HG03565 (cell line): Measurements from ENCODE around the gene CTU2.
"Not testable (repeated sequence)": the region's sequence is repeated elsewhere in the genome, so short reads cannot be mapped to it uniquely, and the experiment has no call there.

Experiments used
- ATAC-seq: cut with Tn5 transposase; IDR thresholded peaks from one replicate; pipeline ENCODE4 v1.9.1; 2021; ENCODE audit warnings: mild to moderate bottlenecking, moderate library complexity; ENCODE audit not compliant: unreplicated experiment

Gene CTU2

DNA sequence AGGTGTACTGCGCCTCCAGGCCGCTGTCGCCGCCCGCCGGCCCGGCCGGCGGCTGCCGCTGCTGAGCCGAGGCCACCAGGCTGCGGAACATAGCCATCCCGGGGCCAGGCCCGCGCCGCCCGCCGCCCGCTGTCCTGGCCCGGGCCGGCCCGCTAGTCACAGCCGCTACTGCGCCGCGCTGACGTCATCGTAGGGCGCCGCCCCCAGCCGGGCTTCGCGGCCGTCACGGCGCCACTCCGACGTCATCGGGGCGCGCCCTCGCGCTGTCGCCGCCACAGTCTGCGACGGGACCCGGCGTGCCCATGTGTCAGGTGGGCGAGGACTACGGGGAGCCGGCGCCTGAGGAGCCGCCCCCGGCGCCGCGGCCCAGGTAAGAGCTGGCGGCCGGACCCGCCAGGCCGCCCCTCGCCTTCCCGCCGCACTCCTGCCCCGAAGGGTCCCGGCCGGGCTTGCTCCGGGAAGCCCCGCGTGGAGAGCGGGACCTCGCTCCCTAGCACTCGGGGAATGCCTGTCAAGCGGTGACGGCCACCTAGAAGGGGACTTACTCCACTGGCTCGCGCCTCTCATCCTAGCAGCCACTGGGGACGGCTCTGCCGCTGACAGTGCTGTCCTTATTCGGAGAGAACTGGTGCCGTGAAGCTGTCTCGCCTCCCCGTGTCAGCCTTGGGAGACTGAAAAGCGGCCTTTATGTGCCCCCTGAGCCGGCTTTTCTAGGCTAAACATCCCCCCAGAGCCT lies at the start of gene CTU2, which contains the start of gene RNF166:
CTU2 (plus strand) TSS at position 275 of the 736 bp plus-strand sequence; CDS start at position 303, 28 bp downstream.
RNF166 (minus strand) TSS at position 180 of the 736 bp plus-strand sequence; CDS start at position 97, 83 bp downstream.
- ATAC-seq = peak; percentile 64

DNA sequence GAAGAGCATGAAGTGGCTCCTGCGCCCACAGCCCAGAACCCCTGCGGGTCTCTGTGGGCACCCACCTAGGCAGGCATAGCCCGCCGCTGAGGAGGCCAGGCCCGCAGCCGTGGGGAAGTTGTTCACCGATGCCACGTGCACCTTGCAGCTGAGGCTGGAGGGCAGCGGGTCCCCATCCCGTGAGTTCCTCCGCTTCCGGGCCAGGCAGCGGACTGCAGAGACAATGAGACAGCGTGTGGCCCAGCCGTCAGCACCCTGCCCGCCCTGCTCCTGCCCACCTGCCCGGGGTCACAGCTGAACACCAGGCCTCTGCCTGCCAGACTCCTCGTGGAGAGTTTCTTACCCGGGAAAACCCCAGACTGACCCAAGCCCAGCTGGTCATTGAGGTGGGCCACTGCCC lies 48.9 kb upstream of the CTU2 start:
- ATAC-seq = no peak

GRCh38 chr16:88658714-88659113 lies 47.6 kb upstream of the CTU2 start:
- no peak for ATAC-seq

- no peak for ATAC-seq
These were observed 47.1 kb upstream of the CTU2 start for GRCh38 chr16:88659160-88659559.

- no peak for ATAC-seq
These were observed 44.8 kb upstream of the CTU2 start for GRCh38 chr16:88661468-88661867.

GRCh38 chr16:88662222-88662842 lies 44.0 kb upstream of the CTU2 start:
- ATAC-seq = no peak

GRCh38 chr16:88662843-88663606 lies 43.3 kb upstream of the CTU2 start, which contains the start of gene MVD:
Gene MVD, minus strand, starts transcription at chr16:88663091. Its CDS starts 11 bp downstream, at chr16:88663080.
- peak; percentile 91 for ATAC-seq

DNA sequence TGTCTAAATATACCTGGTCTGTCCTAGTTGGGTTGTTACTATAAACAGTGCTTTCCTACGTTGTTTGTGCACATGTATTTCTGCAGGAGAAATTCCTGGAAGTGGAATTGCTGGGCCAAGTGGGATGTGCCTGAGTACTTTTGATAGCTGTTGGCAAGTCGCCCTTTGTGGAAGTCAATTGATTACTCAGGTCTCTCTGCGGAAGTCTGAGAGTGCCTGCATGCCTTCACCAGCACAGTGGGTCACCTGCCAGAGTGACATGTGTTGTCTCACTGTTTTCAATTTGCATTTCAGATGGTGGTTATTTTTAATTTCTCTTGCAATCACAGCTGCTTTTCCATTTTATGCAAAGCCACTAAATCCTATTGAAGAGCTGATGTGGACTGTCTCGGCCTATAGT lies 41.2 kb upstream of the CTU2 start:
- no peak for ATAC-seq

DNA sequence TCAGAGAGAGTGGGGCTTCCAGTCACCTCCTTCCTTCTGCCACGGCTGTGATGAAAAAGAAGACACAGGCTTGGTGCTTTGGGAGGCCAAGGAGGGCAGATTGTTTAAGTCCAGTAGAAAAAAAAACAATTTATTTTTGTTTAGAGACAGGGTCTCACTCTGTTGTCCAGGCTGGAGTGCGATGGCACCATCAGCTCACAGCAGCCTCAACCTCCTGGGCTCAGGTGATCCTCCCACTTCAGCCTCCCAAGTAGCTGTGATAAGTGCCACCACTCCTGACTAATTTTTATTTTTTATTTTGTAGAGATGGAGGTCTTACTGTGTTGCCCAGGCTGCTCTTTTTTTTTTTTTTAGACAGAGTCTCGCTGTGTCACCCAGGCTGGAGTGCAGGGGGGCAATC lies 40.7 kb upstream of the CTU2 start:
- ATAC-seq = no peak

DNA sequence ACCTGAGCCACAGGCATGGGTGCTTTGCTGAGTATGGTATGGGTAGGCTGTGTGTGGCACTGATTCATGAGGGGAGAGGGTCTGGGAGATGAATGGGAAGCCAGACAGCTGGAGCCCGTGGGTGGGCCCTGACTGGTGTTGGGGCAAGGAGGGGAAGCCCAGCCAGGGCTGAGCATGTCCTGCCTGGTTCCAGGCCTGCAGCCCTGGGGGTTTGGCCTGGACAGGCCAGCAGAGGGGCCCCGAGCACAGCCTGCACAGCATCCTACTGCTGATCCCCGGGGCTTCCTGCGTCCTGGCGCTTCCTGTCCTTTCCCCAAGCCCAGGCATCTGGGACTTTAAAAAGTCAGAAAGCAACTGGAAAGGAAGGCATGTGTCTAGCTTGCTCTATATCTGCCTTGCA lies 38.8 kb upstream of the CTU2 start:
- no peak for ATAC-seq

- ATAC-seq = not testable (repeated sequence)
These were observed 36.8 kb upstream of the CTU2 start for GRCh38 chr16:88669493-88669892.

GRCh38 chr16:88669980-88670379 lies 36.3 kb upstream of the CTU2 start:
- ATAC-seq = no peak

GRCh38 chr16:88671806-88672205 lies 34.5 kb upstream of the CTU2 start:
- ATAC-seq = no peak

- no peak for ATAC-seq
These were observed 33.5 kb upstream of the CTU2 start for GRCh38 chr16:88672776-88673175.

- ATAC-seq = no peak
These were observed 32.5 kb upstream of the CTU2 start for GRCh38 chr16:88673716-88674379.

GRCh38 chr16:88676502-88677242 lies 29.6 kb upstream of the CTU2 start:
- ATAC-seq = no peak

DNA sequence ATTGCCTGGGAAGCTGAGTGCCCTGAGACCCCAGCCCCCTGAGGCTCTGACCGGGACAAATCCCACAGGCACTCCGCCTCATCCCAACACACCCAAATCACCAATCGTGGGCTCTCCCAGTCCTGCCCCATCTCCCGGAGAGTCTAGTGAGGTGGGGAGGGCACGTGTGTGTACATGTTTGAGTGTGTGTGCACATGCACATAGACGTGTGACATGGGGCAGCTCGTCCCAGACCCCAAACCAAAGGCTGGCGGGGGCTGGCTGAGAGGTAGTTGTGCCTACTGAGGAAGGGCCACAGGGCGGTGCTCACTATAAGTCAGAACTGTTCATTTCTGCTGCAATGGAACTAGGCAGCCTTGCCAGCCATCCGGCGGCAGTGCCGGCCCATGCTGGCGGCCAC lies 28.6 kb upstream of the CTU2 start:
- ATAC-seq = no peak

GRCh38 chr16:88678224-88678979 lies 27.9 kb upstream of the CTU2 start:
- no peak for ATAC-seq

DNA sequence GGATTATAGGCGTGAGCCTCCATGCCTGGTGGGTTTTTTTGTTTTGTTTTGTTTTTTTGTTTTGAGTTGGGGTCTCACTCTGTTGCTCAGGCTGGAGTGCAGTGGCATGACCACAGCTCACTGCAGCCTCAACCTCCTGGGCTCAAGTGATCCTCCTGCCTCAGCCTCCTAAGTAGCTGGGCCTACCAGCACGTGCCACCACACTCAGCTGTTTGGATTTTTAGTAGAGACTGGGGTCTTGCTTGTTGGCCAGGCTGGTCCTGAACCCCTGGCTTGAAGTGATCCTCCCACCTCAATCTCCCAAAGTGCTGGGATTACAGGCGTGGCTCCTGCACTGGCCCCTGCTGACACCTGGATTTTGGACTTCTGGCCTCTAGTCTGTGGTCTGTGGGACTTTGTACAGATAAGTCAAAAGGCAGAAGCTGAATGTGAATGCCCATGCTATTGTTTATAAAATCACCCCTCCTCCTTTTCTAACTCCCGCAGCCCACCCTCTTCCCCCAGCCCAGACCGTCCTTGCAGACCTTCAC lies 25.7 kb upstream of the CTU2 start:
- no peak for ATAC-seq
